GM19395 (cell line): ENCODE data around the gene ACOT6.
"Not testable (repeated sequence)": the region's sequence is repeated elsewhere in the genome, so short reads cannot be mapped to it uniquely, and the experiment has no call there.

ENCODE experiments used
- ATAC-seq: cut with Tn5 transposase; IDR thresholded peaks from one replicate; pipeline ENCODE4 v1.9.1; 2021; ENCODE audit warnings: mild to moderate bottlenecking, moderate library complexity; ENCODE audit not compliant: unreplicated experiment

Gene ACOT6, protein sequence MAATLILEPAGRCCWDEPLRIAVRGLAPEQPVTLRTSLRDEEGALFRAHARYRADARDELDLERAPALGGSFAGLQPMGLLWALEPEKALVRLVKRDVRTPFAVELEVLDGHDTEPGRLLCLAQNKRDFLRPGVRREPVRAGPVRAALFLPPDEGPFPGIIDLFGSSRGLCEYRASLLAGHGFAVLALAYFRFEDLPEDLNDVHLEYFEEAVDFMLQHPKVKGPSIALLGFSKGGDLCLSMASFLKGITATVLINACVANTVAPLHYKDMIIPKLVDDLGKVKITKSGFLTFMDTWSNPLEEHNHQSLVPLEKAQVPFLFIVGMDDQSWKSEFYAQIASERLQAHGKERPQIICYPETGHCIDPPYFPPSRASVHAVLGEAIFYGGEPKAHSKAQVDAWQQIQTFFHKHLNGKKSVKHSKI

DNA sequence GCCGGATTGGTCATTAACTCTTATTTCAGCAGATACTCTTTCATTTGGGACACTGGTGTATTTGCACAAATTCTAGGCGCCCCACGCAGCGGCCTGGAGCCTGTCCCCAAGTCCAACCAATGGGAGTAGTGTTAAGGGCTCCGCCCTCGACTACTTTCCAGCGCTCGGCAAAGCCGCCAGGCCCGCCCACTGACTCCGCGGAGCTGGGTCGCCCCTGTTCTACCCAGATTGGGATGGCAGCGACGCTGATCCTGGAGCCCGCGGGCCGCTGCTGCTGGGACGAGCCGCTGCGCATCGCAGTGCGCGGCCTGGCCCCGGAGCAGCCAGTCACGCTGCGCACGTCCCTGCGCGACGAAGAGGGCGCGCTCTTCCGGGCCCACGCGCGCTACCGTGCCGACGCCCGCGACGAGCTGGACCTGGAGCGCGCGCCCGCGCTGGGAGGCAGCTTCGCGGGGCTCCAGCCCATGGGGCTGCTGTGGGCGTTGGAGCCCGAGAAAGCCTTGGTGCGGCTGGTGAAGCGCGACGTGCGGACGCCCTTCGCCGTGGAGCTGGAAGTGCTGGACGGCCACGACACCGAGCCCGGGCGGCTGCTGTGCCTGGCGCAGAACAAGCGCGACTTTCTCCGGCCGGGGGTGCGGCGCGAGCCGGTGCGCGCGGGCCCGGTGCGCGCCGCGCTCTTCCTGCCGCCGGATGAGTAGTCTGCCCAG lies at the start of gene ACOT6:
ACOT6 (plus strand) TSS at position 179 of the 707 bp plus-strand sequence; CDS start at position 234, 55 bp downstream.
- ATAC-seq = peak; percentile 73

DNA sequence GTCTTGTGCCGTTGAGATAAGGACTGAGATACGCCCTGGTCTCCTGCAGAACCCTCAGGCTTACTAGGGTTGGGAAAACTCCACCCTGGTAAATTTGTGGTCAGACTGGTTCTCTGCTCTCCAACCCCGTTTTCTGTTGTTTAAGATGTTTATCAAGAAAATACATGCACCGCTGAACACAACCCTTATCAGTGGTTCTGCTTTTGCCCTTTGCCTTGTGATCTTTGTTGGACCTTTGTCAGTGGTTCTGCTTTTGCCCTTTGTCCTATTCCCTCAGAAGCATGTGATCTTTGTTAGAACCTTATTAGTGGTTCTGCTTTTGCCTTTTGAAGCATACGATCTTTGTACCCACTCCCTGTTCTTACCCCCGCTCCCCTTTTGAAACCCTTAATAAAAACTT lies 49.6 kb upstream of the ACOT6 start:
- ATAC-seq = not testable (repeated sequence)

DNA sequence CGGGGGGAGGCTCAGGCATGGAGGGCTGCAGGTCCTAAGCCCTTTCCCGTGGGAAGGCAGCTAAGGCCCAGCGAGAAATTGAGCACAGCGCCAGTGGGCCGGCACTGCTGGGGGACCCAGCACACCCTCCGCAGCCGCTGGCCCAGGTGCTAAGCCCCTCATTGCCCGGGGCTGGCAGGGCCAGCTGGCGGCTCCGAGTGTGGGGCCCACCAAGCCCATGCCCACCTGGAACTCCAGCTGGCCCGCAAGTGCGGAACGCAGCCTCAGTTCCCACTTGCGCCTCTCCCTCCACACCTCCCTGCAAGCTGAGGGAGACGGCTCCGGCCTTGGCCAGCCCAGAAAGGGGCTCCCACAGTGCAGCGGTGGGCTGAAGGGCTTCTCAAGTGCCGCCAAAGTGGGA lies 45.9 kb upstream of the ACOT6 start:
- not testable (repeated sequence) for ATAC-seq

DNA sequence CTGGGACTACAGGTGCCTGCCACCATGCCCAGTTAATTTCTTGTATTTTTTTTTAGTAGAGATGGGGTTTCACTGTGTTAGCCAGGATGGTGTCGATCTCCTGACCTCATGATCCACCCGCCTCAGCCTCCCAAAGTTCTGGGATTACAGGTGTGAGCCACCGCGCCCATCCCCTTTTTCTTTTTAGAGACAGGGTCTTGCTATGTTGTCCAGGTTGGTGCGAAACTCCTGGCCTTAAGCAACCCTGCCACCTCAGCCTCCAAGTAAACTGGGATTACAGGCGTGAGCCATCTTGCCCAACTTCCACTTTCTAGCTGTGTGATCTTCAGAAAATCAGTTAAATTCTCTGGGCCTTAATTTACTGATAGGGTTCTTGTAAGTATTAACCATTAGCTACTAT lies 45.4 kb upstream of the ACOT6 start:
- not testable (repeated sequence) for ATAC-seq

DNA sequence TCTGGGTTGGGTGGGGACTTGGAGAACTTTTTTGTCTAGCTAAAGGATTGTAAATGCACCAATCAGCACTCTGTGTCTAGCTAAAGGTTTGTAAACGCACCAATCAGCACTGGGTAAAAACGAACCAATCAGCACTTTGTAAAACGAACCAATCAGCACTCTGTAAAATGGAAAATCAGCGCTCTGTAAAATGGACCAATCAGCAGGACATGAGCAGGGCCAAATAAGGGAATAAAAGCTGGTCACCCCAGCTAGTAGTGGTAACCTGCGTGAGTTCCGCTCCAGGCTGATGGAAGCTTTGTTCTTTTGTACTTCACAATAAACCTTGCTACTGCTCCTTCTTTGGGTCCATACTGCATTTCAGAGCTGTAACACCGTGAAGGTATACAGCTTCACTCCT lies 45.0 kb upstream of the ACOT6 start:
- ATAC-seq = no peak

DNA sequence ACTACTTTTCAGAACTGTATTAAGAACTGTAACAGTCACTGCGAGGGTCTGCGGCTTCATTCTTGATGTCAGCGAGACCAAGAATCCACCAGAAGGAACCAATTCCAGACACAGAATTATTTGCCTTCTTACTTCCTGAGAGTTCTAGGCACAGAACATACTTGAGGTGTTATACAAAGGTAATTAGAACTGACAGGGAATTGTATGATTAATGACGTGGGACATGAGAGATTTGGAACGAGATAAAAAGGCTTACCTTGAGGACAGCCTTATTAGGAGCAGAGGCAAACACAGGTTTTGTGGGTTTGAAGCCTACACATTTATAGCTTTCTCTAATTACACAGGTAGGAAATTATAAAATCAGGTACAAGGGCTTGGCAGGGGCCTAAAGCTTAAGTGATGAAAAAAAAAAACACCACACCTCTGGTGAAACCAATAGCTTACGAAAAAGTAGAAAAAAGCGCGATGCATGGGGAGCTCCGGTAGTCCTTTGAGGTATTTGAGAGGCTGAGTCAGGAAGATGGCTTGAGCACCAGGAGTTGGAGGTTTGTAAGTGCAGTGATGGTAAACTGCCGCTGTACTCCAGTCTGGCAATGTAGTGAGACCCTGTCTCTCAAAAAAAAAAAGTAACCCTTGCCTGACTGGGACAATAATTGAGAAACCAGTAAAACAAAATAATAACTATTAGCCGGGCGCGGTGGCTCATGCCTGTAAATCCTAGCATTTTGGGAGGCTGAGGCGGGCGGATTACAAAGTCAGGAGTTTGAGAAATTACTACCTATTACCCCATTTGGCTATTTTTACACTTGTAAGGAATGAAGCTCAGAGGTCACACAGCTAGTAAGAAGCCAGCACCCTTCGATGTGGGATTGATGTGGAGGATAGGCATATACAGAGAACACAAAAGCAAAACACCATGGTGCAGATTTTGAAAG lies 44.1 kb upstream of the ACOT6 start:
- no peak for ATAC-seq

DNA sequence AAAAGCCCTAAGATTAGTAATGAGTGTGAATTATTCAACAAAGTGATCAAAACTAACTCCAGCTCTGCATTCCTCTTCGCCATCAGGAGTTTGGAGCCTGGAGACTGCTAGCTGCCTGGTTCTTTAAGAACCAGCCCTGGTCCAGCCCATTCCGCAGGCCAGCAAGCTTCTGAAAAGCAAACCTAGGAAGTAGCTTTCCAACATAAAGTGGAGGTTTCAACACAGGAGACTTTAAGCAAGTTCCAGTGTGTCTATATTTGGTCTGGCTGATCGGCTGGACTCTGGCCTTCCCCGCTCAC lies 43.5 kb upstream of the ACOT6 start:
- ATAC-seq = not testable (repeated sequence)

DNA sequence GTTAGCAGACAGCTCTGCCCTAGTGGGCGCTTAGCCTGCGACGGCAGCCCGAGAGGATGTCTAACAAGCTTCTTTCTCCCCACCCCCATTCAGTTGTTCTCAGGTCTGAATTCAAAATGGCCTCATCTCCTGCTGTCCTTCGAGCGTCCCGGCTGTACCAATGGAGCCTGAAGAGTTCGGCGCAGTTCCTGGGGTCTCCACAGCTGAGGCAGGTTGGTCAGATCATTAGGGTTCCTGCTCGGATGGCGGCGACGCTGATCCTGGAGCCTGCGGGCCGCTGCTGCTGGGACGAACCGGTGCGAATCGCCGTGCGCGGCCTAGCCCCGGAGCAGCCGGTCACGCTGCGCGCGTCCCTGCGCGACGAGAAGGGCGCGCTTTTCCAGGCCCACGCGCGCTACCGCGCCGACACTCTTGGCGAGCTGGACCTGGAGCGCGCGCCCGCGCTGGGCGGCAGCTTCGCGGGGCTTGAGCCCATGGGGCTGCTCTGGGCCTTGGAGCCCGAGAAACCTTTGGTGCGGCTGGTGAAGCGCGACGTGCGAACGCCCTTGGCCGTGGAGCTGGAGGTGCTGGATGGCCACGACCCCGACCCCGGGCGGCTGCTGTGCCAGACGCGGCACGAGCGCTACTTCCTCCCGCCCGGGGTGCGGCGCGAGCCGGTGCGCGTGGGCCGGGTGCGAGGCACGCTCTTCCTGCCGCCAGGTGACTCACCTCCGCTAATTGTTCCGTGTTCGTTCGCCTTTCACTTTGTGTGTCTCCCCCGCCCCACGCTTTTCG lies 42.9 kb upstream of the ACOT6 start, which contains the start of gene ACOT2:
ACOT2 (plus strand) TSS at position 29 of the 774 bp plus-strand sequence; CDS start at position 57, 28 bp downstream.
- ATAC-seq = peak; percentile 60

DNA sequence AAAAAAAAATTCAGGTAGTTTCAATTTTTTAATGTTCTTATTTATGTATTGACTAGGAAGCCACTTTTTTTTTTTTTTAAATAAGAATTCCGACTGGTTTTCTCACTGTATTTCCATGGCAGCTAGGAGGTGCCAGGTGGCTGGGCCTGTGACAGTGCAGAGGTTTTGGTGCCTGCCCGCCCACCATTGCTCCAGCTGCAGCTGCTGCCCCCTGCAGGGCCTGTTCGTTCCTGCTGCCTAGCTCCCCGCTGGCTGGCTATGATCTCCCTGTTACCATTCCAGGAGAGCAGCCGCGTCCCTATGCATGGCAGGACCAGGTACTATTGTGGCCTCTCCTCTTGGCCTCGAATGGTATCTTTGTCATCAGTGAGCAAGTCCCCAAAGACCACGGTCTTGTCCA lies 41.4 kb upstream of the ACOT6 start:
- ATAC-seq = peak; percentile 62

DNA sequence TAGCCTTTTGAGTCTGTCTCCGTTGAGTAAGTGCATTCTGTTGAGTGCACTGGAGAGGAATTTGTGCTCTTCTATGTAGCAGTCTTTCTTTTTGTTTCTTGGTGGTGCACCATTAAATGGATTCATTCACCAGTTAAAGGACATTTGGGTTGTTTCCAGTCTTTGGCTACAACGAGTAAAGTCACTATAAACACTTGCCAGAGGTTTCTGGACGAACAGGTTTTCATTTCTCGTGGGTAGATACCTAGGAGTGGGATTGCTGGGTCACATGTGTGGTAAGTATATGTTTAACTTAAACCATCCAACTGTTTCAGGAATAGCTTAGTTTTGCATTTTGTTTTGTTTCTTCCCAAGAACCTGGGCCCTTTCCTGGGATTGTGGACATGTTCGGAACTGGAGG lies 39.3 kb upstream of the ACOT6 start:
- ATAC-seq = not testable (repeated sequence)

DNA sequence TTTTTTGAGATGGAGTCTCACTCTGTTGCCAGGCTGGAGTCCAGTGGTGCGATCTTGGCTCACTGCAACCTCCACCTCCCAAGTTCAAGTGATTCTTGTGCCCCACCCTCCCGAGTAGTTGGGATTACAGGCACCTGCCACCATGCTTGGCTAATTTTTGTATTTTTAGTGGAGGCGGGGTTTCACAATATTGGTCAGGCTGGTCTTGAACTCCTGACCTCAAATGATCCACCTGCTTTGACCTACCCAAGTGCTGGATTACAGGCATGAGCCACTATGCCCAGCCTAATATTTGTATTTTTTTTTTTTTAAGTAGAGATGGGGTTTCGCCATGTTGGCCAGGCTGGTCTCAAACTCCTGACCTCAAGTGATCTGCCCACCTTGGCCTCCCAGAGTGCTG lies 38.6 kb upstream of the ACOT6 start:
- not testable (repeated sequence) for ATAC-seq

DNA sequence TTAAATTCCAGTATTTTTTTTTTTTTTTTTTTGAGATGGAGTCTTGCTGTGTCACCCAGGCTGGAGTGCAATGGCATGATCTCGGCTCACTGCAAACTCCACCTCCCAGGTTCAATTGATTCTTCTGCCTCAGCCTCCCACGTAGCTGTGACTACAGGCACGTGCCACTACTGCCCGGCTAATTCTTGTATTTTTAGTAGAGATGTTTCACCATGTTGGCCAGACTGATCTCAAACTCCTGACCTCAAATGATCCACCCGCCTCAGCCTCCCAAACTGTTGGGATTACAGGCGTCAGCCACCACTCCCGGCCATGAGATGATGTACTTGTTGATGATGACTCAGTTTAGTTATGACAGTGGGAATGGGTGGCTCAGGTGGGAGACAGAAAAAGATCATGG lies 38.1 kb upstream of the ACOT6 start:
- ATAC-seq = not testable (repeated sequence)

DNA sequence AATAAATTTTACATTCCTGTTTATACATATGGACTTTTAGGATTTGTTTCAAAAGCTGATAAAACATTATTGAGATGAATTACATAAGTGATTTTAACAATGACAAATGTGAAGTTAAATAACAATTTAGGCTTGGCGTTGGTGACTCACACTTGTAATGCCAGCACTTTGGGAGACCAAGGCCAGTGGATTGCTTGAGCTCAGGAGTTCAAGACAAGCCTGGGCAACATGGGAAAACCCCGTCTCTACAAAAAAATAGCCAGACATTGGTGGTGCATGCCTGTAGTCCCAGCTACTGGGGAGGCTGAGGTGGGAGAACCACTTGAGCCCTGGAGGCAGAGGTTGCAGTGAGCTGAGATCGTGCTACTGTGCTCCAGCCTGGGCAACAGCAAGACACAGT lies 35.9 kb upstream of the ACOT6 start:
- no peak for ATAC-seq

DNA sequence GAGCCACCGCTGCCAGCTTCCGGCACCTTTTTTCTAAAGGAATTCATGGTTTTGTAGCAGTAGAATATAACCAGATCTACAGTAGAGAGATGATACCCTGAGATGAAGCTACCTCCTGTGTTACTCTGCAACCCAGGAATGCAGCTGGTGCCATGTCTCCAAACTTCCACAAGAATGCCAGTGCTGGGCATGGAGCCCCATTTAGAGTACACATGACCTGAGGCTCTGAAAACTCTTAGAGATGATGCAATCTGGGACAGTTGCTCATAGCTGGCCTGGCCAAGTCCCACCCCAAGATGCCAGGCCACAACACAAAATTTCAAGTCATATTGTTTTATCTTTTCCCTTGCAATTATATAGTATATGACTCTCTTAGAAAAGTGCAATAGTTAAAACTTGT lies 35.1 kb upstream of the ACOT6 start:
- not testable (repeated sequence) for ATAC-seq

DNA sequence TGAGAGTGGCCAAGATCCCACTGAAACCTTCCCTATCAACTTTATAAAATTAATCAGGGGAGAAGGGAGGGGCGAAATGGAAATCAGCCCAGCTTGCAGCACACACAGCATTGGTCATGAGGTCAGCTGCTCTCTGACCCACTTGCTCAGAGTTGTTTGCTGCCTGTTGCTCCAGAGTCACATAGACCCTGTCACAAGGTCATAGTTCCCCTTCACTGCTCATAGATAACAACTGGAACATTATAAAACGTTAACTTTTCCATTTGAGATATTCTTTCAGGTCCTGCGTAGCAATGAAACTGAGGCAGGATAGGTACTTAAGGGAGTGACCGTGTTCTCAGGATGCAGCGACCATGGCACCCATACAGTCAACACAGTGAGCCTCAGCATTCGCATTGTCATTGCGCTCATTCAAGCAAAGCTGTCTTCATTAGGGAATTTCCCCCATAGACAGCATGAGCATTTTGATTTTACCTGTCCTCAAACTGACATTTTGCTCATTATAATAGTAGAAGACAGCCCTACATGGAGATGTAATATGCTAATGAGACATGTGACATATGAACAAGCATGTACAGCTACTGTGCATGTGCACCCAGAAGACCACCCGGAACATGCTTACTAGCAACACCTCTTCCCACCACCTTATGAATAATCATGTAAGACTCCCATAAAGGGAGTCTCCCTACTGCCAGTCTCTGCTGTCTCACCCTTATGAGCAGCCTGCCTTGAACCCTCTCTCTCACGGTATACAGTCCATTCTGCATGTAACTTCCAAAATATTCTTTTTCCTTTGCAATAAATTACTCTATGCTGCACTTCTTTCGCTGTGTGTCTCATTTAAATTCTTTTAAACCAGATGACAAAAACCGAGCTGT lies 30.0 kb upstream of the ACOT6 start:
- ATAC-seq = not testable (repeated sequence)

DNA sequence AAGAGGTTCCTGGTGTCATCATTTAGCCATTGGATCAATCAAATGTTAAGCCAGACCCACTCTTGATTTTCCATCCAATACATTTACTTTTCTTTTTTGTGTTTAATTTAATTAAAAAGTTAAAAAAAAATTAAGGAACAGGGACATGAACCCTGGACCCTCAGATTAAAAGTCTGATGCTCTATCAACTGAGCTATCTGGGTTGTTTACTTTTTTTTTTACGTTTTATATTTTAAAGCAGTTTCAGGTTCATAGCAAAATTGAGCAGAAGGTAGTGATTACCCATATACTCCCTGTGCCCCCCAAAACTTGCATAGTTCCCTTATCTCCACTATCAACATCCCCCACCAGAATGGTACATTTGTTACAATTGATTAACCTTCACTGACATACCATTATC lies 23.6 kb upstream of the ACOT6 start:
- ATAC-seq = no peak

DNA sequence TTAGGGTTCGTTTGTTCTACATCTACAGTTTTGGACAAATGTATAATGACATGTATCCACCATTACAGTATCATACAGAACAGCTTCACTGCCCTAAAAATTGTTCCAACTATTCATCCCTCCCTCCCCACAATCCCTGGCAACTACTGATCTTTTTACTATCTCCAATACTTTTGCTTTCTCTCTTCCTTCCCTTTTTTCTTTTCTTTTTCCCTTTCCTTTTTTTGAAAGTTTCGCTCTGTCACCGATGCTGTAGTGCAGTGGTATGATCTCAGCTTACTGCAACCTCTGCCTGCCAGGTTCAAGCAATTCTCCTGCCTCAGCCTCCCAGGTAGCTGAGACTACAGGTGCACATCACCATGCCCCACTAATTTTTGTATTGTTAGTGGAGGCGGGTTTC lies 23.2 kb upstream of the ACOT6 start:
- no peak for ATAC-seq

DNA sequence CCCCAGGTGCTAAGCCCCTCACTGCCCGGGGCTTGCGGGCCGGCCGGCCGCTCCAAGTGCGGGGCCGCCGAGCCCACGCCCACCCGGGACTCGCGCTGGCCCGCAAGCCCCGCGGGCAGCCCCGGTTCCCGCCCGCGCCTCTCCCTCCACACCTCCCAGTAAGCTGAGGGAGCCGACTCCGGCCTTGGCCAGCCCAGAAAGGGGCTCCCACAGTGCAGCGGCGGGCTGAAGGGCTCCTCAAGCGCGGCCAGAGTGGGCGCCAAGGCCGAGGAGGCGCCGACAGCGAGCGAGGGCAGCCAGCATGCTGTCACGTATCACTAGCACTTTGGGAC lies 21.7 kb upstream of the ACOT6 start:
- not testable (repeated sequence) for ATAC-seq

DNA sequence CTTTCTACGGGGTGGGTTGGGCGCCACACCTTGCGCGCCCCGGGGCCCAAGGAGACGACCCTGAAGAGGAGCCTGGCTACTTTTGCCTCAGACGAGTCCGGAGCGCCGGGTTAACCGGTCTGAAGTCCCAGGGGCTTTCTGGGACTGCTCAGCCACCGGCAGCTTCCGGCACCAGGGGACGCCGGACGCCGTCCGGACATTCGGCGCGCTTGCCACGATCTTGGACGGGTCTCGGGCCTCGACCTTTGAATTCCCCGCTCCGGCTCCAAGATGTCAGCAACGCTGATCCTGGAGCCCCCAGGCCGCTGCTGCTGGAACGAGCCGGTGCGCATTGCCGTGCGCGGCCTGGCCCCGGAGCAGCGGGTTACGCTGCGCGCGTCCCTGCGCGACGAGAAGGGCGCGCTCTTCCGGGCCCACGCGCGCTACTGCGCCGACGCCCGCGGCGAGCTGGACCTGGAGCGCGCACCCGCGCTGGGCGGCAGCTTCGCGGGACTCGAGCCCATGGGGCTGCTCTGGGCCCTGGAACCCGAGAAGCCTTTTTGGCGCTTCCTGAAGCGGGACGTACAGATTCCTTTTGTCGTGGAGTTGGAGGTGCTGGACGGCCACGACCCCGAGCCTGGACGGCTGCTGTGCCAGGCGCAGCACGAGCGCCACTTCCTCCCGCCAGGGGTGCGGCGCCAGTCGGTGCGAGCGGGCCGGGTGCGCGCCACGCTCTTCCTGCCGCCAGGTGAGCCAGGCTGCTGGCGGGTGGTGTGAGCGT lies 20.4 kb upstream of the ACOT6 start, which contains the start of gene ACOT4:
ACOT4 (plus strand) TSS at position 184 of the 760 bp plus-strand sequence; CDS start at position 271, 87 bp downstream.
- ATAC-seq = no peak
